Measurements from ENCODE around the gene SMPD3. TPM values are rescaled to one million over a fixed set of nuclear protein-coding genes. Genes with fewer than 3 reads are reported as not detected.

Gene SMPD3
- total and polyA plus RNA-seq, 9 of the 15 experiments (the other 6 are each of a cell fraction or from before 2014, with no cell fraction given), result 0.03 to 1.2 (median 0.18) TPM

DNA sequence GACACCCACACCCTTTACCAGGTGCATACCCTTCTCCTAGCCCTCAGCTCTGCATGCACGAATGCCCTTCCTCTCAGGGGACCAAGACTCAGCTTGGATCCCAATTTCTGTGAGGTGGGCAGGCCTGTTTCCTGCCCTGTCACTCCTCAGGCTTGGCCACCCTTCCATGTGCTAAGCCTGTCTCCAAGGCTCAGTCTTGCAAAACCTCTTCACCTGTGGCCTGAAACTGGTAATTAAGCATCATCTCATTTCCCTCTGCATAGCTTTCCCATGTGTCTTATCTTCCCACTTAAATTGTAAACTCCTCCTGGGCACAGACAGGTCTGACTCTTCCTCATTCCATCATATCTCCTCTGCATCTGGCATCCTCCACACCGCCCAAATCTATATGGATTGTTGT, 31.0 kb upstream of the SMPD3 start:
- no TSS peak for BruUV-seq (replicated peaks)
- no peak overlapping the region for H2AFZ ChIP-seq (ENCODE audit: low read depth, low read length)
- DNase-seq (ENCODE audit: extremely low read depth in 1 of 4, low spot score in 3 of 4) (no peak), ATAC-seq (no peak), FAIRE-seq (no peak)
- H3K27ac ChIP-seq (ENCODE audit: extremely low read depth, low read depth, low read length), result no peak overlapping the region
- H4K20me1 ChIP-seq (replicated peaks; ENCODE audit: control insufficient read depth, insufficient read depth, low read length), result no peaks in the 10 kb centered on the region
- no peaks in the 10 kb centered on the region for H3K4me1 ChIP-seq (replicated peaks in 1 of 2; ENCODE audit: control insufficient read depth in 2 of 2, insufficient read depth in 2 of 2, low read length in 2 of 2)
- ChIA-PET CTCF (ENCODE audit: low intra/inter-chr PET ratio) (no interaction called here), POLR2A (no interaction called here)
- peaks cover 0 to 7% of the 10 kb centered on the region in 2 experiments; a peak in 1 of 5 replicates for H3K27me3 ChIP-seq (ENCODE audit: control insufficient read depth in 2 of 2, insufficient read depth in 2 of 2, low read length in 2 of 2)
- H3K9ac ChIP-seq (ENCODE audit: insufficient read depth in 1 of 2, low read depth in 2 of 2, low read length in 2 of 2), result no peak overlapping the region
- no peak overlapping the region for H3K4me3 ChIP-seq
- no peaks in the 10 kb centered on the region for H3K9me1 ChIP-seq (ENCODE audit: control insufficient read depth, insufficient read depth, low read length)
- intact Hi-C loops (cut with micrococcal nuclease) (no loop called here), in situ Hi-C loops (cut with MboI) (no loop called here)
- no peaks in the 10 kb centered on the region for H3K36me3 ChIP-seq (ENCODE audit: control insufficient read depth, insufficient read depth, low read length)
- WGBS (ENCODE audit: insufficient coverage, low coverage, missing lambda C conversion rate), result 4% methylated on average over 2 of the region's 2 CpGs
- no peaks in the 10 kb centered on the region for H3K9me3 ChIP-seq (replicated peaks; ENCODE audit: control insufficient read depth, insufficient read depth, low read depth, low read length)
- H3K79me2 ChIP-seq (ENCODE audit: control insufficient read depth, insufficient read depth, low read length), result no peaks in the 10 kb centered on the region
- H3K4me2 ChIP-seq (ENCODE audit: insufficient read depth, low read length), result no peak overlapping the region
- TF ChIP-seq NR2C2 (CRISPR knock-in tag; IDR thresholded peaks at IDR 0.05), result no peak
- no peak for TF ChIP-seq NR2C2 (tag; IDR thresholded peaks at IDR 0.05)
- no peak for TF ChIP-seq BHLHE40 (IDR thresholded peaks at IDR 0.05; ENCODE audit: low read length)
- TF ChIP-seq CHD4 (IDR thresholded peaks at IDR 0.05; ENCODE audit: insufficient read depth, insufficient replicate concordance, low read depth, low read length, poor library complexity, severe bottlenecking), result no peak
- no peak for TF ChIP-seq PCBP2 (IDR thresholded peaks at IDR 0.05; ENCODE audit: low read depth, low read length, poor library complexity, severe bottlenecking)
- TF ChIP-seq PML (IDR thresholded peaks at IDR 0.05; ENCODE audit: low read length), result no peak
- TF ChIP-seq ZNF76 (CRISPR knock-in tag; IDR thresholded peaks at IDR 0.05; ENCODE audit: borderline replicate concordance), result no peak
- TF ChIP-seq DNMT1 (IDR thresholded peaks at IDR 0.05), result no peak
- no peak for TF ChIP-seq CEBPG (CRISPR knock-in tag; IDR thresholded peaks at IDR 0.05)
- TF ChIP-seq CEBPG (tag; conservative IDR thresholded peaks at IDR 0.05 in 1 of 2, IDR thresholded peaks at IDR 0.05 in 1 of 2), result no peak
- TF ChIP-seq, protein P1, sequence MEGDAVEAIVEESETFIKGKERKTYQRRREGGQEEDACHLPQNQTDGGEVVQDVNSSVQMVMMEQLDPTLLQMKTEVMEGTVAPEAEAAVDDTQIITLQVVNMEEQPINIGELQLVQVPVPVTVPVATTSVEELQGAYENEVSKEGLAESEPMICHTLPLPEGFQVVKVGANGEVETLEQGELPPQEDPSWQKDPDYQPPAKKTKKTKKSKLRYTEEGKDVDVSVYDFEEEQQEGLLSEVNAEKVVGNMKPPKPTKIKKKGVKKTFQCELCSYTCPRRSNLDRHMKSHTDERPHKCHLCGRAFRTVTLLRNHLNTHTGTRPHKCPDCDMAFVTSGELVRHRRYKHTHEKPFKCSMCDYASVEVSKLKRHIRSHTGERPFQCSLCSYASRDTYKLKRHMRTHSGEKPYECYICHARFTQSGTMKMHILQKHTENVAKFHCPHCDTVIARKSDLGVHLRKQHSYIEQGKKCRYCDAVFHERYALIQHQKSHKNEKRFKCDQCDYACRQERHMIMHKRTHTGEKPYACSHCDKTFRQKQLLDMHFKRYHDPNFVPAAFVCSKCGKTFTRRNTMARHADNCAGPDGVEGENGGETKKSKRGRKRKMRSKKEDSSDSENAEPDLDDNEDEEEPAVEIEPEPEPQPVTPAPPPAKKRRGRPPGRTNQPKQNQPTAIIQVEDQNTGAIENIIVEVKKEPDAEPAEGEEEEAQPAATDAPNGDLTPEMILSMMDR (IDR thresholded peaks at IDR 0.05 in 2 of 3, conservative IDR thresholded peaks at IDR 0.05 in 1 of 3; ENCODE audit: insufficient read depth in 2 of 3, low read depth in 1 of 3, low read length in 3 of 3), result no peak
- TF ChIP-seq BRD4 (IDR thresholded peaks at IDR 0.05), result no peak
- TF ChIP-seq ZNF12 (CRISPR knock-in tag; IDR thresholded peaks at IDR 0.05), result no peak
- TF ChIP-seq ATF7 (IDR thresholded peaks at IDR 0.05), result no peak
- no peak for TF ChIP-seq MXD1 (CRISPR knock-in tag; IDR thresholded peaks at IDR 0.05; ENCODE audit: borderline replicate concordance, poor library complexity, severe bottlenecking)
- TF ChIP-seq, protein P2, sequence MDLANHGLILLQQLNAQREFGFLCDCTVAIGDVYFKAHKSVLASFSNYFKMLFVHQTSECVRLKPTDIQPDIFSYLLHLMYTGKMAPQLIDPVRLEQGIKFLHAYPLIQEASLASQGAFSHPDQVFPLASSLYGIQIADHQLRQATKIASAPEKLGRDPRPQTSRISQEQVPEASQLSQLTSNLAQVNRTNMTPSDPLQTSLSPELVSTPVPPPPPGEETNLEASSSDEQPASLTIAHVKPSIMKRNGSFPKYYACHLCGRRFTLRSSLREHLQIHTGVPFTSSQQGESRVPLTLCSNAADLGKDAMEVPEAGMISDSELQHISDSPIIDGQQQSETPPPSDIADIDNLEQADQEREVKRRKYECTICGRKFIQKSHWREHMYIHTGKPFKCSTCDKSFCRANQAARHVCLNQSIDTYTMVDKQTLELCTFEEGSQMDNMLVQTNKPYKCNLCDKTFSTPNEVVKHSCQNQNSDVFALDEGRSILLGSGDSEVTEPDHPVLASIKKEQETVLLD (IDR thresholded peaks at IDR 0.05), result no peak
- TF ChIP-seq RFX5 (IDR thresholded peaks at IDR 0.05; ENCODE audit: low read depth, low read length), result no peak
